ENCODE results near the gene FCER1A. TPM values are rescaled to one million over a fixed set of nuclear protein-coding genes. Genes with fewer than 3 reads are reported as not detected.

FCER1A gene
- total RNA-seq, 1 experiment from 2014 or later = not detected

GRCh38 chr1:159266832-159267231, 35.3 kb upstream of the FCER1A start:
- Histone ChIP-seq H3K4me3 (no peak overlapping the region), H2AFZ (no peak overlapping the region), H3K79me2 (ENCODE audit: low read depth) (no peaks in the 10 kb centered on the region), H3K4me1 (replicated peaks; ENCODE audit: insufficient read depth) (no peaks in the 10 kb centered on the region), H3K9me3 (ENCODE audit: insufficient read depth, low read depth) (no peaks in the 10 kb centered on the region), H3F3A (ENCODE audit: insufficient read depth, low read depth) (no peaks in the 10 kb centered on the region), H3K36me3 (ENCODE audit: low read depth) (no peaks in the 10 kb centered on the region), H3K4me2 (no peak overlapping the region), H3K27me3 (ENCODE audit: insufficient read depth, low read depth) (no peaks in the 10 kb centered on the region), H3K27ac (no peak overlapping the region), H3K9me2 (ENCODE audit: insufficient read depth) (no peaks in the 10 kb centered on the region), H4K20me1 (ENCODE audit: insufficient read depth) (no peaks in the 10 kb centered on the region)
- ChIA-PET POLR2A (ENCODE audit: unreplicated experiment) (no interaction called here), CTCF (no interaction called here)
- intact Hi-C loops (cut with micrococcal nuclease; ENCODE audit: unreplicated experiment) = no loop called here
- BruUV-seq (replicated peaks) = no TSS peak
- TF ChIP-seq, protein P1, sequence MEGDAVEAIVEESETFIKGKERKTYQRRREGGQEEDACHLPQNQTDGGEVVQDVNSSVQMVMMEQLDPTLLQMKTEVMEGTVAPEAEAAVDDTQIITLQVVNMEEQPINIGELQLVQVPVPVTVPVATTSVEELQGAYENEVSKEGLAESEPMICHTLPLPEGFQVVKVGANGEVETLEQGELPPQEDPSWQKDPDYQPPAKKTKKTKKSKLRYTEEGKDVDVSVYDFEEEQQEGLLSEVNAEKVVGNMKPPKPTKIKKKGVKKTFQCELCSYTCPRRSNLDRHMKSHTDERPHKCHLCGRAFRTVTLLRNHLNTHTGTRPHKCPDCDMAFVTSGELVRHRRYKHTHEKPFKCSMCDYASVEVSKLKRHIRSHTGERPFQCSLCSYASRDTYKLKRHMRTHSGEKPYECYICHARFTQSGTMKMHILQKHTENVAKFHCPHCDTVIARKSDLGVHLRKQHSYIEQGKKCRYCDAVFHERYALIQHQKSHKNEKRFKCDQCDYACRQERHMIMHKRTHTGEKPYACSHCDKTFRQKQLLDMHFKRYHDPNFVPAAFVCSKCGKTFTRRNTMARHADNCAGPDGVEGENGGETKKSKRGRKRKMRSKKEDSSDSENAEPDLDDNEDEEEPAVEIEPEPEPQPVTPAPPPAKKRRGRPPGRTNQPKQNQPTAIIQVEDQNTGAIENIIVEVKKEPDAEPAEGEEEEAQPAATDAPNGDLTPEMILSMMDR (conservative IDR thresholded peaks at IDR 0.05) = no peak
- TF ChIP-seq EZH2 (IDR thresholded peaks at IDR 0.05; ENCODE audit: low read depth) = no peak
- no peak for DNase-seq

DNA sequence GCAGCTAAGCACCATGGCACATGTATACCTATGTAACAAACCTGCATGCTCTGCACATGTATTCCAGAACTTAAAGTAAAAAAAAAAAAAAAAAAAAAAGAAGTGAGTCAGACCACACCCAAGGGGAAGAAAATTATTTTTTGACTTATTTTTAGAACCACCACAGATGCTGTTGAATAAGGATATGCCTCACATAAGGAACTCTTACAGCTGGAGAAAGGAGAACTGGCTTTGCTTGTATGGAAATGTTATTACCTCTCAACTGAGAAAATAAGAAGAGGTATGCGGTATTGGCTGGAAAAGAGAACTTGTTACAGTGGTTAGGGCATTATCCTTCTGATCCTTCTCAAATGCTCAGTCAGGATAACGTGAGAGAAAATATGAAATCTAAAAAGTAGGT, 27.5 kb upstream of the FCER1A start:
- no TSS peak for BruUV-seq (replicated peaks)
- CTCF ChIA-PET = no interaction called here
- H3K4me2 ChIP-seq = no peak overlapping the region

GRCh38 chr1:159275891-159276290, 26.2 kb upstream of the FCER1A start:
- Histone ChIP-seq H2AFZ (no peak overlapping the region), H3K36me3 (ENCODE audit: low read depth) (no peaks in the 10 kb centered on the region), H3K4me3 (no peak overlapping the region), H4K20me1 (ENCODE audit: insufficient read depth) (no peaks in the 10 kb centered on the region), H3K79me2 (ENCODE audit: low read depth) (no peaks in the 10 kb centered on the region), H3K27ac (no peak overlapping the region), H3K9me3 (ENCODE audit: insufficient read depth, low read depth) (no peaks in the 10 kb centered on the region), H3F3A (ENCODE audit: insufficient read depth, low read depth) (no peaks in the 10 kb centered on the region), H3K4me2 (no peak overlapping the region), H3K4me1 (replicated peaks; ENCODE audit: insufficient read depth) (no peaks in the 10 kb centered on the region), H3K9me2 (ENCODE audit: insufficient read depth) (no peaks in the 10 kb centered on the region), H3K27me3 (ENCODE audit: insufficient read depth, low read depth) (no peaks in the 10 kb centered on the region; the same call in 1 of the 2 replicates)
- intact Hi-C loops (cut with micrococcal nuclease; ENCODE audit: unreplicated experiment) = no loop called here
- ChIA-PET POLR2A (ENCODE audit: unreplicated experiment) (no interaction called here), CTCF (no interaction called here)
- no peak for DNase-seq
- no TSS peak for BruUV-seq (replicated peaks)
- TF ChIP-seq, protein P1 (conservative IDR thresholded peaks at IDR 0.05) = no peak
- TF ChIP-seq EZH2 (IDR thresholded peaks at IDR 0.05; ENCODE audit: low read depth) = no peak

More for the DNA sequence above, 27.5 kb upstream of the FCER1A start:
- no peaks in the 10 kb centered on the region for H3K9me3 ChIP-seq (ENCODE audit: insufficient read depth, low read depth)
- no peaks in the 10 kb centered on the region for H3K9me2 ChIP-seq (ENCODE audit: insufficient read depth)
- no peak overlapping the region for H2AFZ ChIP-seq
- no peak overlapping the region for H3K4me3 ChIP-seq
- H3K27me3 ChIP-seq (ENCODE audit: insufficient read depth, low read depth) = no peaks in the 10 kb centered on the region; the same call in 1 of the 2 replicates
- no peaks in the 10 kb centered on the region for H3K4me1 ChIP-seq (replicated peaks; ENCODE audit: insufficient read depth)
- intact Hi-C loops (cut with micrococcal nuclease; ENCODE audit: unreplicated experiment) = no loop called here
- no peaks in the 10 kb centered on the region for H4K20me1 ChIP-seq (ENCODE audit: insufficient read depth)
- no peaks in the 10 kb centered on the region for H3K36me3 ChIP-seq (ENCODE audit: low read depth)
- H3F3A ChIP-seq (ENCODE audit: insufficient read depth, low read depth) = no peaks in the 10 kb centered on the region
- no peak overlapping the region for H3K27ac ChIP-seq
- TF ChIP-seq, protein P1 (conservative IDR thresholded peaks at IDR 0.05) = no peak
- no peak for TF ChIP-seq EZH2 (IDR thresholded peaks at IDR 0.05; ENCODE audit: low read depth)
- no peak for DNase-seq
- H3K79me2 ChIP-seq (ENCODE audit: low read depth) = no peaks in the 10 kb centered on the region
- POLR2A ChIA-PET (ENCODE audit: unreplicated experiment) = no interaction called here
